Measurements from ENCODE around the gene ZNRD2. TPM values are rescaled to one million over a fixed set of nuclear protein-coding genes. Genes with fewer than 3 reads are reported as not detected.

Gene ZNRD2
- total RNA-seq, 4 donors from 2014 or later, result 28.2 to 79.1 (median 41.3) TPM

DNA sequence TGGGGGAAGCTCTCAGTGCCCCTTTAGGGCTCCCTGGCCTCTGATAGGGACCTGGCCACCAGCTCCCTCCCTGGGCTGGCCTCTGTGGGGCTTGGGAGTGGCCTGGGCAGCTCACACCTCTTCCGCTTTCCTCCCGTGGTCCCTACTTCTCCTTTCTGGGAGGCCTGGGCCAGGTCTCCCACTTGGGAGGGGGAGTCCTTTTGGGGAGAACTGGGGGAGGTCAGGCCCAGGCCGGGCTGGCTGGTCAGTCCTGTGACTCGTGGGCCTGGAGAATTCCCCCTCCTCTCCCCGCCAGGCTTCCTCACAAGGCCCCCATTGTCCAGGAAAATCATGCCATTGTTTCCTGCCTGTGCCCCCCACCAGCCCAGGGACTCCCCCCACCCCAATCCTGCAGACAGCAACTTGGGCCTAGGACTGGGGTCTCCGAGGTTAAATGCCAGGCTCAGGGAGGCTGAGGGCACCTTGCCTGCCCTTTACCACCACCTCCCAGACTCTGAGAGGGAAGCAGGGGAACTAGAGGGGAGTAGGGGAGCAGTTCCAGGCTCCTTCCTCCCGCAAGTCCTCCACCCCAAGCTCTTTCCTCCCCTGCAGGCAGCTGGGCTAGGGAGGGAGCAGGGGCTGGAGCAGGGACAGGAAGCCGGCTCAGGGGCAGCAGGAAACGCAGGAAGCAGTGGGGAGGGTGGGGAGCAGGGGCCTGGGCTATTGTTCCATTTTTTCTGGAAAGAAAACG lies 40.9 kb downstream of the ZNRD2 start:
- 69 to 70% methylated on average over 8 to 10 of the region's 10 CpGs for WGBS, 2 donors
- TF ChIP-seq, protein P1, sequence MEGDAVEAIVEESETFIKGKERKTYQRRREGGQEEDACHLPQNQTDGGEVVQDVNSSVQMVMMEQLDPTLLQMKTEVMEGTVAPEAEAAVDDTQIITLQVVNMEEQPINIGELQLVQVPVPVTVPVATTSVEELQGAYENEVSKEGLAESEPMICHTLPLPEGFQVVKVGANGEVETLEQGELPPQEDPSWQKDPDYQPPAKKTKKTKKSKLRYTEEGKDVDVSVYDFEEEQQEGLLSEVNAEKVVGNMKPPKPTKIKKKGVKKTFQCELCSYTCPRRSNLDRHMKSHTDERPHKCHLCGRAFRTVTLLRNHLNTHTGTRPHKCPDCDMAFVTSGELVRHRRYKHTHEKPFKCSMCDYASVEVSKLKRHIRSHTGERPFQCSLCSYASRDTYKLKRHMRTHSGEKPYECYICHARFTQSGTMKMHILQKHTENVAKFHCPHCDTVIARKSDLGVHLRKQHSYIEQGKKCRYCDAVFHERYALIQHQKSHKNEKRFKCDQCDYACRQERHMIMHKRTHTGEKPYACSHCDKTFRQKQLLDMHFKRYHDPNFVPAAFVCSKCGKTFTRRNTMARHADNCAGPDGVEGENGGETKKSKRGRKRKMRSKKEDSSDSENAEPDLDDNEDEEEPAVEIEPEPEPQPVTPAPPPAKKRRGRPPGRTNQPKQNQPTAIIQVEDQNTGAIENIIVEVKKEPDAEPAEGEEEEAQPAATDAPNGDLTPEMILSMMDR (IDR thresholded peaks at IDR 0.05), result no peak
- TF ChIP-seq POLR2A (IDR thresholded peaks at IDR 0.05), result no peak
- Histone ChIP-seq H3K27me3 (no peaks in the 10 kb centered on the region), H3K36me3 (no peaks in the 10 kb centered on the region), H3K9me3 (no peaks in the 10 kb centered on the region), H3K27ac (peak overlapping the region in 2 of 3 donors; percentile 46 to 90), H3K4me3 (replicated peaks in 1 of 3) (peak overlapping the region in 1 of 3 donors; percentile 7), H3K4me1 (peaks cover 31 to 55% of the 10 kb centered on the region in 2 donors)
- intact Hi-C loops (cut with DNase I), result no loop called here
- DNase-seq, result peak in 1 of 2 donors; percentile 19

DNA sequence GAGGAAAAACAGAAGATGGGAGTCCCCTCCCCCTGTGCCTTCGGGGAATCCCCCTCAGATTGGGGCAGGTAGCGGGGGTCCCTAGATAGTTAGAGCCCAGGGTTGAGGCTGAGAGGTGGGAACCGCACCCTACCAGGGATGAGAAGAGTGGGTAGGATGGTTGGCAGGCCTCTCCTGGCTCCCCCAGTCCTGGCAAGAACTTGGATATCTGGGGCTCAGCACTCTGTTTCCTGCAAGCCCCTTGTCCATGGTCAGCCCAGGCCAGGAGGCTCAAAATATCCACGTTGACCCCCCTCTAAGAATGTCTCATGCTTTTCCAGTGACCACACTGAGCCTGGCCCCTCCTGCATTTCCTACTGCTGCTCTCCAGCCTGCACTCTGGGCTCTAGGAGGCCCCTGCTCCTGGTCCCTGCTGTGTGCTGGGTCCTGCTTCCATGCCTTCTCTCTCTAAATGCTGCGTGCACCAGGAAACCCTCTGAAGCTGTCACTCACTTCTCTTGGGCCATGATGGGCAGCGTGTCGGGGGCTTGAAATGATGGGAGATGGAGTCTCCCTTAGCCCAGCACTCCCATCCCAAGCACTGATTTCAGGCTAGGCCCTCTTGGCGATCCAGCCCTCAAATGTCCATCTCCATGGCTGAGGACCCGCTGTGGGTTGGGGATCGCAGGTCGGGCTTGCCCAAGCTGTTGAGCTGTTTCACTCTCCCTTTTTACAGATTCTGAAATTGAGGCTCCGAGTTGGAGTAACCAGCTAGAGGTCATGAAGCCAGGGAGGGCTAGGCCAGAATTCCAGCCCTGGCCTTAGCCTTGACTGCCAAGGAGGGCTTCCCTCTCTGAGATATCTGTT lies 41.7 kb downstream of the ZNRD2 start:
- DNase-seq, result no peak
- peak overlapping the region in 2 of 3 donors; percentile 46 to 90 for H3K27ac ChIP-seq
- 65 to 80% methylated on average over 10 to 12 of the region's 12 CpGs for WGBS, 2 donors
- intact Hi-C loops (cut with DNase I), result no loop called here
- H3K27me3 ChIP-seq, result no peaks in the 10 kb centered on the region
- no peaks in the 10 kb centered on the region for H3K9me3 ChIP-seq
- H3K4me1 ChIP-seq, result peaks cover 34 to 57% of the 10 kb centered on the region in 2 donors
- H3K36me3 ChIP-seq, result no peaks in the 10 kb centered on the region
- peak overlapping the region in 1 of 3 donors; percentile 77 for H3K4me3 ChIP-seq (replicated peaks in 1 of 3)
- no peak for TF ChIP-seq POLR2A (IDR thresholded peaks at IDR 0.05)
- TF ChIP-seq, protein P1 (IDR thresholded peaks at IDR 0.05), result no peak

- TF ChIP-seq POLR2A (IDR thresholded peaks at IDR 0.05), result no peak
- TF ChIP-seq, protein P1 (IDR thresholded peaks at IDR 0.05), result no peak
- DNase-seq, result no peak
- Histone ChIP-seq H3K27ac (peak overlapping the region in 2 of 3 donors; percentile 90 to 91), H3K4me1 (peaks cover 34 to 56% of the 10 kb centered on the region in 2 donors), H3K36me3 (peaks cover 2 to 6% of the 10 kb centered on the region in 2 donors), H3K9me3 (no peaks in the 10 kb centered on the region), H3K4me3 (replicated peaks in 1 of 3) (peak overlapping the region in 1 of 3 donors; percentile 77), H3K27me3 (no peaks in the 10 kb centered on the region)
- WGBS, 2 donors, result 74 to 81% methylated on average over 3 to 7 of the region's 7 CpGs
- intact Hi-C loops (cut with DNase I), result no loop called here
Observed at GRCh38 chr11:65612691-65613090, 42.4 kb downstream of the ZNRD2 start.

DNA sequence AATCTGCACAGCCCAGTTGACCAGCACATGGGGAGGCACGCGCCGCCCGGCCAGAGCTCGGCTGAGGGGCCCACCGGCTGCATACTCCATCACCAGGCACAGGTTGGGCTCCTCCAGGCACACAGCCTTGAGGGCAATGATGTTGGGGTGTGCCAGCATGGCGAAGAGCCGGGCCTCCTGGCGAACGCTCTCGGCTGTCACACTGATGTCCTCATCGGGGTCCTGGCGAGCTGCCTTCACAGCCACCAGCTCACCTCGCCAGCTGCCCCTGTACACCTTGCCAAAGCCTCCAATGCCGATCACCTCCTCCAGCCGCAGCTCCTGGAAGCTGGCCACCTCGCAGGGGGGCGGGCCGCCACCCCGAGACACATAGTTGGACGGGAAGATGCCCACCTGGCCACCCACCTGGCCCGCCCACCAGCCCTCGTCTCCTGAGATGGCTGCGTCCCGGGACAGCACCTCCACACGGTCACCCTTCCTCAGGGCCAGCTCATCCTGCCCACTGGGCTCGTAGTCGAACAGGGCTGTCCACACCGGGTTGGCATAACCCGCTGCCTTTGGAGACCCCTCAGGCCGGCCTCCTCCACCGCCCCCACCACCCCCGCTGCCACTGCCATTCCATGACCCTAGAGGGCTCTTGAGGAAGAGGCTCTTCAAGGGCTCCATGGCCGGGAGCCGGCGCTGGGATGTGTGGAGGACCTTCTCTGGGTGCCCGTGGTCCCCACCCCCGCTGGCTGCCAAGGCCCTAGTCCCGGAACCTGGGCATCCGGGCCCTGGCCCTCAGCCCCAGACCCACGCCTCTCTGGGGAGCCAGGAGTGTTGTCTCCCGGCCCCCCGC lies 43.0 kb downstream of the ZNRD2 start:
- 14 to 27% methylated on average over 11 to 30 of the region's 43 CpGs for WGBS, 2 donors
- Histone ChIP-seq H3K4me1 (peaks cover 34 to 53% of the 10 kb centered on the region in 2 donors), H3K27me3 (no peaks in the 10 kb centered on the region), H3K36me3 (peaks cover 8 to 12% of the 10 kb centered on the region in 2 donors), H3K4me3 (replicated peaks in 1 of 3) (peak overlapping the region; percentile 53 to 77 (median 75)), H3K9me3 (no peaks in the 10 kb centered on the region), H3K27ac (peak overlapping the region; percentile 90 to 94 (median 91))
- DNase-seq, result peak; percentile 46 to 61
- intact Hi-C loops (cut with DNase I), result no loop called here
- TF ChIP-seq POLR2A (IDR thresholded peaks at IDR 0.05), result no peak
- TF ChIP-seq, protein P1 (IDR thresholded peaks at IDR 0.05), result no peak
